ENCODE measurements around the gene RFX4.
"Not testable (repeated sequence)": the region's sequence is repeated elsewhere in the genome, so short reads cannot be mapped to it uniquely, and the experiment has no call there.

The RFX4 gene

GRCh38 chr12:106722837-106723236 is 140.0 kb downstream of the RFX4 start:
- TF ChIP-seq, protein P1, sequence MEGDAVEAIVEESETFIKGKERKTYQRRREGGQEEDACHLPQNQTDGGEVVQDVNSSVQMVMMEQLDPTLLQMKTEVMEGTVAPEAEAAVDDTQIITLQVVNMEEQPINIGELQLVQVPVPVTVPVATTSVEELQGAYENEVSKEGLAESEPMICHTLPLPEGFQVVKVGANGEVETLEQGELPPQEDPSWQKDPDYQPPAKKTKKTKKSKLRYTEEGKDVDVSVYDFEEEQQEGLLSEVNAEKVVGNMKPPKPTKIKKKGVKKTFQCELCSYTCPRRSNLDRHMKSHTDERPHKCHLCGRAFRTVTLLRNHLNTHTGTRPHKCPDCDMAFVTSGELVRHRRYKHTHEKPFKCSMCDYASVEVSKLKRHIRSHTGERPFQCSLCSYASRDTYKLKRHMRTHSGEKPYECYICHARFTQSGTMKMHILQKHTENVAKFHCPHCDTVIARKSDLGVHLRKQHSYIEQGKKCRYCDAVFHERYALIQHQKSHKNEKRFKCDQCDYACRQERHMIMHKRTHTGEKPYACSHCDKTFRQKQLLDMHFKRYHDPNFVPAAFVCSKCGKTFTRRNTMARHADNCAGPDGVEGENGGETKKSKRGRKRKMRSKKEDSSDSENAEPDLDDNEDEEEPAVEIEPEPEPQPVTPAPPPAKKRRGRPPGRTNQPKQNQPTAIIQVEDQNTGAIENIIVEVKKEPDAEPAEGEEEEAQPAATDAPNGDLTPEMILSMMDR (IDR thresholded peaks at IDR 0.05; ENCODE audit: insufficient read depth, missing control alignments), result peak; percentile 13
- DNase-seq (ENCODE audit: insufficient read length, low spot score) (no peak), FAIRE-seq (no peak)

- DNase-seq (ENCODE audit: insufficient read length, low spot score) (no peak), FAIRE-seq (no peak)
- TF ChIP-seq, protein P1 (IDR thresholded peaks at IDR 0.05; ENCODE audit: insufficient read depth, missing control alignments), result no peak
Measured at GRCh38 chr12:106723416-106723815, 140.6 kb downstream of the RFX4 start.

DNA sequence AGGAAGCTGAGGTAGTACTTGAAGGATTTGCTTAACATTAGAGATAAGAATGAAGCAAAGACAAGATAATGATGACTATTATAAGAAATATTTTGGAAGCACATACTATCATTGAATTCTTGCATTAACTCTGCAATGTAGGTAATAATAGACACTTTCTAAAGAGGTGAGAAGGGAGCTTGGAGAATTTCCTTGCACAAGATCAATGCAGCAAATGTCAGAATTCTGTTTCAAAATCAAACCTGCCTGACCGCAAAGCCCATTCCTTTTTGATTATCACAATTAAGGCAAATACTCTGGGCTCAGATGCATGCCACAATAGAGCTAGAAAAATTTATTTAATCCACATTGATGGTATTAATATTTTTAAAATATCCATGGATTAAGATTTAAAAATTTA is 141.3 kb downstream of the RFX4 start:
- DNase-seq (ENCODE audit: insufficient read length, low spot score), result no peak
- TF ChIP-seq, protein P1 (IDR thresholded peaks at IDR 0.05; ENCODE audit: insufficient read depth, missing control alignments), result no peak
- no peak for FAIRE-seq

DNA sequence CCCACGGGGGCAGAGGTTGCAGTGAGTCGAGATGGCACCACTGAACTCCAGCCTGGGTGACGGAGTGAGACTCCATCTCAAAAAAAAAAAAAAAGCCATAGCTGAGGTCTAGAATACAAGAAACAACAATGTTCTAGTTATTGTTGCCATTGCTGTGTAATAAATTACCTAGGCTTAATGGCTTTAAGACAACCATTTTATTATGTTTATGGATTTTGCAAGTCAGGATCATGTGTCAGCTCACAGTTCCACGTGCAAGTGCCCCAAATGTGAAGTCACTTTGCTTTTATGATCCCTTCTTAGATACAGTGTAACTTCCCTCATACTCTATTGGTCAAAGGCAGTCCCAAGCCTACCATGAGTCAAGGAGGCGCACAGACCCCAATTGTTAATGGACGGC is 142.1 kb downstream of the RFX4 start:
- FAIRE-seq, result no peak
- DNase-seq (ENCODE audit: insufficient read length, low spot score), result no peak
- TF ChIP-seq, protein P1 (IDR thresholded peaks at IDR 0.05; ENCODE audit: insufficient read depth, missing control alignments), result no peak

DNA sequence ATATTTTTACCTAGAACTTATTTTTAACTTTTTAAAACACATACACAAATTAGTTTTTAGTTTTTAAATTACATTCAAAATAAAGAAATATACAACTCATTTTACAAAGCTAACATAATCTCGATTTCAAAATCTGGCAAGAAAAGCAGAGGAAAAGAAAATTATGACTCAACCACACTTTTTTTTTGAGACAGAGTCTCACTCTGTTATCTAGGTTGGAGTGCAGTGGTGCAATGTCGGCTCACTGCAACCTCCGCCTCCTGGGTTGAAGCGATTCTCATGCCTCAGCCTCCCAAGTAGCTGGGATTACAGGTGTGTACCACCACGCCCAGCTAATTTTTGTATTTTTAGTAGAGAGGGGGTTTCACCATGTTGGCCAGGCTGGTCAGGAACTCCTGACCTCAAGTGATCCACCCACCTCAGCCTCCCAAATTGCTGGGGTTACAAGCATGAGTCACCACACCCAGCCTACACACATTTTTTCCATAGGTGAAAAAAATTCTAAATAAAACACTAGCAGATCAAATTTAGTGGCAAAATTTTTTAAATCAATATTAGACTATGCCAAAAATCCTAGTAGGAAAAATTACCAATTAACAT is 143.9 kb downstream of the RFX4 start:
- DNase-seq (ENCODE audit: insufficient read length, low spot score); FAIRE-seq: not testable (repeated sequence)

- TF ChIP-seq, protein P1 (IDR thresholded peaks at IDR 0.05; ENCODE audit: insufficient read depth, missing control alignments), result no peak
- DNase-seq (ENCODE audit: insufficient read length, low spot score), result no peak
- FAIRE-seq, result no peak
Measured at GRCh38 chr12:106729611-106730010, 146.8 kb downstream of the RFX4 start.

GRCh38 chr12:106732890-106733289 is 150.1 kb downstream of the RFX4 start:
- TF ChIP-seq, protein P1 (IDR thresholded peaks at IDR 0.05; ENCODE audit: insufficient read depth, missing control alignments), result no peak
- DNase-seq (ENCODE audit: insufficient read length, low spot score), result no peak
- no peak for FAIRE-seq

GRCh38 chr12:106733660-106734059 is 150.9 kb downstream of the RFX4 start:
- FAIRE-seq, result no peak
- no peak for DNase-seq (ENCODE audit: insufficient read length, low spot score)
- TF ChIP-seq, protein P1 (IDR thresholded peaks at IDR 0.05; ENCODE audit: insufficient read depth, missing control alignments), result no peak

All from D721Med (cell line).